Measurements from ENCODE around the gene RANBP3. TPM values are rescaled to one million over a fixed set of nuclear protein-coding genes. Genes with fewer than 3 reads are reported as not detected.
A peak's percentile ranks its signal among the peaks of the same experiment; 100 is the strongest.

RANBP3 gene
- total and polyA plus RNA-seq, 8 donors, result 64.6 to 91.9 (median 77.1) TPM

- Histone ChIP-seq H3K9me3 (no peaks in the 10 kb centered on the region), H3K27me3 (no peaks in the 10 kb centered on the region), H3K27ac (peak overlapping the region; percentile 37 to 53), H3K36me3 (peaks cover 0 to 98% of the 10 kb centered on the region in 2 donors), H3K4me1 (peaks cover 4 to 9% of the 10 kb centered on the region in 2 donors), H3K4me3 (no peak overlapping the region)
- intact Hi-C loops (cut with DNase I), result no loop called here
- no peak for TF ChIP-seq CTCF (IDR thresholded peaks at IDR 0.05)
- DNase-seq, result peak in 3 of 4 donors; percentile 65 to 90 (median 83)
- peak; percentile 38 for ATAC-seq
Observed at GRCh38 chr19:5934774-5935472, 43.0 kb downstream of the RANBP3 start.

GRCh38 chr19:5934069-5934401, 43.9 kb downstream of the RANBP3 start:
- Histone ChIP-seq H3K9me3 (no peaks in the 10 kb centered on the region), H3K4me1 (peaks cover 4 to 9% of the 10 kb centered on the region in 2 donors), H3K36me3 (peaks cover 0 to 98% of the 10 kb centered on the region in 2 donors), H3K4me3 (no peak overlapping the region), H3K27me3 (no peaks in the 10 kb centered on the region), H3K27ac (peak overlapping the region; percentile 37 to 53)
- no peak for ATAC-seq
- intact Hi-C loops (cut with DNase I), result no loop called here
- DNase-seq, result no peak
- no peak for TF ChIP-seq CTCF (IDR thresholded peaks at IDR 0.05)

- Histone ChIP-seq H3K36me3 (peaks cover 0 to 98% of the 10 kb centered on the region in 2 donors), H3K27ac (no peak overlapping the region), H3K9me3 (no peaks in the 10 kb centered on the region), H3K27me3 (no peaks in the 10 kb centered on the region), H3K4me1 (peaks cover 4 to 9% of the 10 kb centered on the region in 2 donors), H3K4me3 (no peak overlapping the region)
- ATAC-seq (no peak), DNase-seq (peak in 1 of 4 donors; percentile 58)
- no peak for TF ChIP-seq CTCF (IDR thresholded peaks at IDR 0.05)
- intact Hi-C loops (cut with DNase I), result no loop called here
Observed at GRCh38 chr19:5933391-5934068, 44.4 kb downstream of the RANBP3 start.

- DNase-seq (peak in 1 of 4 donors; percentile 48), ATAC-seq (no peak)
- H3K9me3 ChIP-seq, result no peaks in the 10 kb centered on the region
- intact Hi-C loops (cut with DNase I), result no loop called here
- no peak for TF ChIP-seq CTCF (IDR thresholded peaks at IDR 0.05)
- H3K4me1 ChIP-seq, result peaks cover 4 to 9% of the 10 kb centered on the region in 2 donors
- H3K27ac ChIP-seq, result no peak overlapping the region
- no peaks in the 10 kb centered on the region for H3K27me3 ChIP-seq
- H3K4me3 ChIP-seq, result no peak overlapping the region
- H3K36me3 ChIP-seq, result peaks cover 0 to 98% of the 10 kb centered on the region in 2 donors
Observed at GRCh38 chr19:5932609-5933262, 45.2 kb downstream of the RANBP3 start.

GRCh38 chr19:5932146-5932545, 45.8 kb downstream of the RANBP3 start:
- intact Hi-C loops (cut with DNase I), result no loop called here
- H3K27me3 ChIP-seq, result no peaks in the 10 kb centered on the region
- H3K9me3 ChIP-seq, result no peaks in the 10 kb centered on the region
- peak in 2 of 4 donors; percentile 68 for DNase-seq
- TF ChIP-seq CTCF (IDR thresholded peaks at IDR 0.05), result no peak
- ATAC-seq, result peak; percentile 5
- no peak overlapping the region for H3K27ac ChIP-seq
- H3K36me3 ChIP-seq, result peaks cover 0 to 98% of the 10 kb centered on the region in 2 donors
- H3K4me1 ChIP-seq, result peaks cover 4 to 9% of the 10 kb centered on the region in 2 donors
- no peak overlapping the region for H3K4me3 ChIP-seq
